Activated CD4-positive, alpha-beta T cell treated with anti-CD3 and anti-CD28 coated beads for 36 hours (primary cell): Measurements from ENCODE around the gene CAV3. TPM values are rescaled to one million over a fixed set of nuclear protein-coding genes. Genes with fewer than 3 reads are reported as not detected.

Experiments
- ATAC-seq: fragments of 200-7000 bp; cut with Tn5 transposase; one replicate; pipeline ENCODE4 v1.10.0; 2021; ENCODE audit warnings: mild to moderate bottlenecking, moderate library complexity
- CTCF ChIA-PET: fragments of 350-600 bp; sonication (Branson Sonifier 250); formaldehyde crosslinking; loops from one replicate; lab custom pipeline; 2021; ENCODE audit warnings: antibody characterized with exemption; lab: Charles Lee
- POLR2A ChIA-PET: fragments of 350-600 bp; sonication (Branson Sonifier 250); formaldehyde crosslinking; loops from one replicate; lab custom pipeline; 2021; ENCODE audit warnings: antibody characterized with exemption, inconsistent platforms; lab: Charles Lee
- DNase-seq: peaks from one replicate; pipeline ENCODE4 v3.0.0-alpha.2; 2020
- H3K27ac Mint-ChIP-seq: one replicate; pipeline ENCODE4 v1.8.0; 2021; ENCODE audit warnings: mixed read lengths
- H3K27me3 Mint-ChIP-seq: one replicate; pipeline ENCODE4 v1.8.0; 2021; ENCODE audit warnings: mixed read lengths
- H3K36me3 Mint-ChIP-seq: one replicate; pipeline ENCODE4 v1.8.0; 2021; ENCODE audit warnings: low read depth, mixed read lengths
- H3K4me1 Mint-ChIP-seq: one replicate; pipeline ENCODE4 v1.8.0; 2021; ENCODE audit warnings: mixed read lengths
- H3K4me3 Mint-ChIP-seq: one replicate; pipeline ENCODE4 v1.8.0; 2021; ENCODE audit warnings: mild to moderate bottlenecking, moderate library complexity, mixed read lengths
- H3K9me3 Mint-ChIP-seq: one replicate; pipeline ENCODE4 v1.8.0; 2021; ENCODE audit warnings: low read depth, mixed read lengths
- intact Hi-C, 2 experiments: fragments of 100-400 bp; cut with DNase I in 1 of 2; cut with micrococcal nuclease in 1 of 2; formaldehyde crosslinking; loops; one replicate each; pipeline versions ENCODE4 v1.14.2 to v1.15.1; 2022 to 2024; cut with DNase I, micrococcal nuclease
- total RNA-seq, 2 experiments: library from RNA; stranded (reverse); gene quantifications; one replicate each; pipeline ENCODE4 v1.2.3, GENCODE V29; 2021

CAV3 gene
- total RNA-seq, 2 experiments from 2014 or later, result not detected

DNA sequence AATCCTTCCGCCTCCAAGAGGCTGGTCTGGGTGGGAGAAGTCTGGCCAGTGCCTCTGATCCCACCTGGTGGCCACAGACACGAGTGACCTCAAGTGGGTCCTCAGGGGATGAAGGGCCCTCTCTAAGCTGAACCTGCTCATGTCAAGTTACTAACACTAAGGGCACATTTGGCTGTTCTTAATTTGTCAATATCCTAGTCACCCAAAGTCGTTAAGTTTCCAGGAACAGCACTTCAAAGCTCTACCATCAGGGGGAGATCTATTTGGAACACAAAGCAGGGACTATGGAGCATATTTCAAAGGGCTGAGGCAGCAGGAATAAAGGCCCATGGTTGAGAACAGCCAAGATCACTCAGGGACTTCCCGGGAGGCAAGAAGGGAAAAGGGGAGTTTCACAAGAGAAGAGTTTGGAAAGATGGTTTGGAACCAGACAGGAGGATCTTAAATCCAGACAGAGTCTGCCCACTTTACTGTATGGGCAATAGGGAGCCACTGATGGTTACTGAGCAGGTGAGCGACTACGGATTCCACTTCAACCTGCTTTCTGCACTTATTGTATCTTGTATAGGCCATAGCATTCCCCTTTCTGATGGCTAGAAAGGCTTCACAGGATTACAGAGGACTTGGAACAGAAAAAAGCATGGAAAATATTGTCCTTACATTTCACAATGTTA, 22.1 kb downstream of the CAV3 start:
- DNase-seq, result no peak
- no peaks in the 10 kb centered on the region for H3K9me3 Mint-ChIP-seq
- CTCF ChIA-PET, result no interaction called here
- H3K4me1 Mint-ChIP-seq, result no peaks in the 10 kb centered on the region
- ATAC-seq, result no peak
- peaks cover 2% of the 10 kb centered on the region for H3K27me3 Mint-ChIP-seq
- H3K4me3 Mint-ChIP-seq, result no peak overlapping the region
- POLR2A ChIA-PET, result no interaction called here
- no peak overlapping the region for H3K27ac Mint-ChIP-seq
- no peaks in the 10 kb centered on the region for H3K36me3 Mint-ChIP-seq
- intact Hi-C loops, result no loop called here

GRCh38 chr3:8756671-8757070, 23.1 kb downstream of the CAV3 start:
- no peak for DNase-seq
- Mint-ChIP-seq H3K36me3 (no peaks in the 10 kb centered on the region), H3K9me3 (no peaks in the 10 kb centered on the region), H3K27ac (no peak overlapping the region), H3K4me3 (no peak overlapping the region), H3K4me1 (no peaks in the 10 kb centered on the region), H3K27me3 (peaks cover 2% of the 10 kb centered on the region)
- POLR2A ChIA-PET, result no interaction called here
- ATAC-seq, result no peak
- CTCF ChIA-PET, result no interaction called here
- intact Hi-C loops, result no loop called here

GRCh38 chr3:8757551-8758518, 24.2 kb downstream of the CAV3 start:
- intact Hi-C loops, result no loop called here
- Mint-ChIP-seq H3K27me3 (peaks cover 2% of the 10 kb centered on the region), H3K4me1 (no peaks in the 10 kb centered on the region), H3K36me3 (no peaks in the 10 kb centered on the region), H3K9me3 (no peaks in the 10 kb centered on the region), H3K27ac (no peak overlapping the region), H3K4me3 (no peak overlapping the region)
- ChIA-PET CTCF (no interaction called here), POLR2A (no interaction called here)
- no peak for ATAC-seq
- DNase-seq, result no peak

DNA sequence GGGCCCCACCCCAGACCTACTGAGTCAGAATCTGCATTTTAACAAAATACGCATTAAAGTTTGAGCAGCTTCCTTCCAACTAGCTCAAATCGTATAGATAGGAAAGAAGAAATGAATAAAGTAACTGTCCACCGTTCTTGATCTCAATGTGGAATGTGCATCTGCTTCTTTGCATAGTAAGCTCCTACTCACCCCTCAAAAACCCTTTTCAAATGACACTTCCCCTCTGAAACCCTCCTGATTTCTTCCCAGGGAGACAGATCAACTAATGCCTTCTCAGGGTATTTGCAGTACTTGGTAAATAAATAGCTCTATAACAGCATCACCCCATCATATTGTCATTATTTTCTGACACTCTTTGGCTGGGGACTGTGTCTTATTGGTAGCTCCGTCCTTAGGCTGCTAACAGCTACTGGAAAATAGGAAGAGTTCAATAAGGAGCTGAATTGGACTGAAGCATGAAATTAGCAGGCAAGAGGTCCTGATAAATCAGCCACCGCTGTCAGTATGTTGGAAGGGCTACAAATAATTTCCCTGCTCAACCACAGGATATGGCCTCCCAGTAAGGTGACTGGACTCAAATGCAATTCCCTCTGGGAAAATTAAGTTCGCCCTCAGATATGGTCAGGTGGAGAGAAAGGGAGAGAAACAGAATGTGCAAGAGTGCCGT, 25.6 kb downstream of the CAV3 start:
- POLR2A ChIA-PET, result no interaction called here
- intact Hi-C loops, result no loop called here
- Mint-ChIP-seq H3K36me3 (no peaks in the 10 kb centered on the region), H3K4me3 (no peak overlapping the region), H3K9me3 (no peaks in the 10 kb centered on the region), H3K27ac (no peak overlapping the region), H3K4me1 (no peaks in the 10 kb centered on the region), H3K27me3 (peaks cover 2% of the 10 kb centered on the region)
- CTCF ChIA-PET, result interaction anchor here (2.3 kb wide), 1 partner anchor 11 kb away, joined by 5 read pairs; the partner anchor contains the start of gene OXTR
- no peak for ATAC-seq
- no peak for DNase-seq

DNA sequence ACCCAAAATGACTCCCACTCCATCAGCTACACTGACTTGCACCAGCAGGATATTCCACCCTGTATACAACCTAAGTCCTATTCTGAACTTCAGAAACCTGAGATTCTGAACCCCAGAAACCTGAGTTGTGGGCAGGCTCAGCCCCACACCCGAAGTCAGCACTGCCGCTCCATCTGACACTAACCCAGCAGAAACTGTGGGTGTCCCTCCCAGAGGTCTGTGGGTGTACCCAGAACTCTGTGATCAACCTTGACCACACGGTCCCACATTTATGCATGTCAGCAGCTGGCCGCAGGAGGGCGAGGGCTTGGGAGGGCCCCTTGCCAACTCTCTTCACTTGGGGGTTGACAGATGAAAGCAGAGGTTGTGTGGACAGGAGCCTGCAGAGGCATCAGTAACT, 26.5 kb downstream of the CAV3 start:
- Mint-ChIP-seq H3K36me3 (no peaks in the 10 kb centered on the region), H3K4me3 (no peak overlapping the region), H3K4me1 (no peaks in the 10 kb centered on the region), H3K27me3 (peaks cover 2% of the 10 kb centered on the region), H3K9me3 (no peaks in the 10 kb centered on the region), H3K27ac (no peak overlapping the region)
- ChIA-PET POLR2A (no interaction called here), CTCF (interaction anchor here (2.3 kb wide), 1 partner anchor 10 kb away, joined by 5 read pairs; the partner anchor contains the start of gene OXTR)
- intact Hi-C loops, result no loop called here
- DNase-seq, result no peak
- ATAC-seq, result no peak

DNA sequence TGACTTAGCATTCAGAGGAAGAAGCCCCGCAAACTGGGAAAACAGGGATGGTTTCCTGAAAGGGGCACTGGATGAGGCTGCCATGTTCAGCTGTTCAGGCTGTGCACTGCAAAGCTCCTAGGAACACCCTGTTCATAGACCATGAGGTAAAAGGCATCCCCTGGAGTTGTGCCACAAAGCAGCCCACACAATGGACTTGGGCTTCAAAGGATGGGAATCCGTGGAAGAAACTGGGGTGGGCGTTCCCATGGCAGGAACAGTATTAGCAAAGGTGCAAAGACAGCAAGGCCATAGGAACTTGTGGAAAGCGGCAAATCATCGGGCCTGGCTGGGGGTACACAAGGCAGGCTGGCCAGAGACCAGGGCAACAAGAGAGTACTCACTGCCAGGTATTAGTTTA, 26.9 kb downstream of the CAV3 start:
- POLR2A ChIA-PET, result no interaction called here
- Mint-ChIP-seq H3K4me1 (no peaks in the 10 kb centered on the region), H3K4me3 (no peak overlapping the region), H3K27ac (no peak overlapping the region), H3K27me3 (peaks cover 2% of the 10 kb centered on the region), H3K9me3 (no peaks in the 10 kb centered on the region), H3K36me3 (no peaks in the 10 kb centered on the region)
- ATAC-seq (no peak), DNase-seq (no peak)
- intact Hi-C loops, result no loop called here
- CTCF ChIA-PET, result interaction anchor here (2.3 kb wide), 1 partner anchor 10 kb away, joined by 5 read pairs; the partner anchor contains the start of gene OXTR

DNA sequence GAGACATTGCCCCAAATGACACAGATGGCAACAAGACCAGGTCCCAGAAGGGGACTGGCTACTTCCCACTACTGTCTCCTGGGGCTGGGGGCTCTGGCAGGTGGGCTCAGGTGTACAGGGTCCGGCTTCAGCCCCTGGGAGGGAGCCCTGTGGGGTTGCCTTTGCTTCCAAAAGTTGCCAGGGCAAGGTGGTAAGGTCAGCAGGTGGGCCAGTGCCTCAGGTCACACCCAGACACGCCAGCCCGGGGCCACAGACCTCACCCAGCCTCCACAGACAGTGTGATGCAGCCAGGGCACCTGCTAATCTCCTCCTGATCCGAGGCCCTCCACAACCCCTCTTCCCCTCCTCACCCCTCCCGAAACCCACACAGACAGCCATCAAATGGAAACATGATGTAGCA, 28.3 kb downstream of the CAV3 start:
- no peak for ATAC-seq
- Mint-ChIP-seq H3K4me3 (no peak overlapping the region), H3K27me3 (peaks cover 6% of the 10 kb centered on the region), H3K36me3 (no peaks in the 10 kb centered on the region), H3K4me1 (no peaks in the 10 kb centered on the region), H3K9me3 (no peaks in the 10 kb centered on the region), H3K27ac (no peak overlapping the region)
- ChIA-PET POLR2A (no interaction called here), CTCF (no interaction called here)
- intact Hi-C loops, result no loop called here
- no peak for DNase-seq

DNA sequence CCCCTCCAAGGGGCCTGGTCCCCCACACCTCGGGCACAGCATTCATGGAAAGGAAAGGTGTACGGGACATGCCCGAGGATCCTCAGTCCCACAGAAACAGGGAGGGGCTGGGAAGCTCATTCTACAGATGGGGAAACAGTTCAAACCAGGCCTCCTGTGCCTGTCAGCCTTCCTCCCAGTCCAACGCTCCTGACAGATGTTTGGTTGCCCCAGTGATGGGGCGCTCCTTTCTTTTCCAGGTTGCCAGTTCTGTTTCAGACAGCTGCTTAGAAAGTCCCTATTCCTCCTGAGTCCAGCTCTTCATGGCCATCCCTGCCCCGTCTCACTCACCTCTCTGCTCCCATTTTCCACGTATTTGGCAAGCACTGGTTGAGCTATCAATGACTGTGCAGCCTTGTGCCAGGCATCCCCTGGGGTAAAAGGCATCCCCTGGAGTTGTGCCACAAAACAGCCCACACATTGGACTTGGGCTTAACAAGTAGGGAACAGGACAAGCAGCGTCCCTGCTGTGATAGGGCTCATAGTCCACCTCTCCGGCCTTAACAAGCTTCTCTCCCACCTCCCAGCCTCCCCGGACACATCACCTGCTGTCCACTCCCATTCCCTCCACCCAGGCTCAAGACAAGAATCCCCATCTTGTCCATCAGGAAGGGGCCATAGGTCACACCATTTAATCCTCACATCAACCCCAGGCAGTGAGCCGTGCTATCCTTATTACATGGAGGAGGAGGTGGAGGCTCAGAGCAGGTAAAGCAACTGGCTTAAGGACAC, 29.2 kb downstream of the CAV3 start:
- no peaks in the 10 kb centered on the region for H3K9me3 Mint-ChIP-seq
- DNase-seq (no peak), ATAC-seq (no peak)
- intact Hi-C loops, result no loop called here
- H3K27me3 Mint-ChIP-seq, result peaks cover 9% of the 10 kb centered on the region
- H3K4me1 Mint-ChIP-seq, result no peaks in the 10 kb centered on the region
- CTCF ChIA-PET, result interaction anchor here (1.0 kb wide), 1 partner anchor 18 kb away, joined by 3 read pairs; no protein-coding TSS in a partner anchor
- no peak overlapping the region for H3K4me3 Mint-ChIP-seq
- no peak overlapping the region for H3K27ac Mint-ChIP-seq
- POLR2A ChIA-PET, result no interaction called here
- H3K36me3 Mint-ChIP-seq, result no peaks in the 10 kb centered on the region

- Mint-ChIP-seq H3K4me3 (no peak overlapping the region), H3K27ac (no peak overlapping the region), H3K9me3 (no peaks in the 10 kb centered on the region), H3K27me3 (peaks cover 20% of the 10 kb centered on the region), H3K36me3 (no peaks in the 10 kb centered on the region), H3K4me1 (peaks cover 10% of the 10 kb centered on the region)
- CTCF ChIA-PET, result no interaction called here
- DNase-seq (no peak), ATAC-seq (no peak)
- intact Hi-C loops, result no loop called here
- POLR2A ChIA-PET, result no interaction called here
Observed at GRCh38 chr3:8764528-8764927, 30.9 kb downstream of the CAV3 start.

GRCh38 chr3:8765528-8765927, 31.9 kb downstream of the CAV3 start:
- H3K27me3 Mint-ChIP-seq, result peaks cover 28% of the 10 kb centered on the region
- DNase-seq (no peak), ATAC-seq (no peak)
- ChIA-PET CTCF (interaction anchor here (0.6 kb wide), 1 partner anchor 93 kb away, joined by 4 read pairs; no protein-coding TSS in a partner anchor), POLR2A (no interaction called here)
- intact Hi-C loops, result loop anchor here in 1 of 2 experiments (5.0 kb wide), 1 partner anchor 537 kb away; no protein-coding TSS in a partner anchor
- peaks cover 12% of the 10 kb centered on the region for H3K4me1 Mint-ChIP-seq
- no peak overlapping the region for H3K27ac Mint-ChIP-seq
- no peaks in the 10 kb centered on the region for H3K36me3 Mint-ChIP-seq
- H3K9me3 Mint-ChIP-seq, result no peaks in the 10 kb centered on the region
- H3K4me3 Mint-ChIP-seq, result no peak overlapping the region

DNA sequence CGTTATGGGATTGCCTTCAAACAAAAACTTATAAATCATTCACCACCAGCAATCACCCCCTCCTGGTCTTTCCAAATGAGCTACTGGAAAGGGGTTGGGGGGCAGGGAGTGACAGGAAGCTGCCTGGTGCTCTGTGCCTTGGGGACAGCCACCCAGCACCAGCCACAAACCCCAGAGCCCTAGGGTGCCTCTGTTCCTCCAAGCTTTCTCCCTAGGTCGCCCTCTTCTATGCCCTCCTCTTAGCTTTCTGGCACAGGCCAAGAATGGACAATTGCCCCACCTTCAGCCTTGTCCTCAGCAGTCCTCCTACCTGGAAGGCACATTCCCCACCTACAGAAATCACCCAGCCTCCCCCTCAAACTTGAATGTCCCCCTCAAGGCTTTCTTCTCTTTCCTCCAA, 32.5 kb downstream of the CAV3 start:
- DNase-seq, result no peak
- Mint-ChIP-seq H3K36me3 (no peaks in the 10 kb centered on the region), H3K4me3 (no peak overlapping the region), H3K9me3 (no peaks in the 10 kb centered on the region), H3K27ac (no peak overlapping the region), H3K4me1 (peaks cover 12% of the 10 kb centered on the region), H3K27me3 (peaks cover 32% of the 10 kb centered on the region)
- no peak for ATAC-seq
- intact Hi-C loops, result loop anchor here in 1 of 2 experiments (5.0 kb wide), 1 partner anchor 536 kb away; no protein-coding TSS in a partner anchor
- ChIA-PET POLR2A (no interaction called here), CTCF (interaction anchor here (0.7 kb wide), 1 partner anchor 265 kb away, joined by 3 read pairs; the partner anchor contains the start of gene LMCD1)
